HG02943 (cell line): Measurements from ENCODE around the gene PTPN20.

Experiments
- ATAC-seq: cut with Tn5 transposase; IDR thresholded peaks from one replicate; pipeline ENCODE4 v1.9.1; 2021; ENCODE audit warnings: mild to moderate bottlenecking, low read depth, moderate library complexity; ENCODE audit not compliant: unreplicated experiment

Gene PTPN20

DNA sequence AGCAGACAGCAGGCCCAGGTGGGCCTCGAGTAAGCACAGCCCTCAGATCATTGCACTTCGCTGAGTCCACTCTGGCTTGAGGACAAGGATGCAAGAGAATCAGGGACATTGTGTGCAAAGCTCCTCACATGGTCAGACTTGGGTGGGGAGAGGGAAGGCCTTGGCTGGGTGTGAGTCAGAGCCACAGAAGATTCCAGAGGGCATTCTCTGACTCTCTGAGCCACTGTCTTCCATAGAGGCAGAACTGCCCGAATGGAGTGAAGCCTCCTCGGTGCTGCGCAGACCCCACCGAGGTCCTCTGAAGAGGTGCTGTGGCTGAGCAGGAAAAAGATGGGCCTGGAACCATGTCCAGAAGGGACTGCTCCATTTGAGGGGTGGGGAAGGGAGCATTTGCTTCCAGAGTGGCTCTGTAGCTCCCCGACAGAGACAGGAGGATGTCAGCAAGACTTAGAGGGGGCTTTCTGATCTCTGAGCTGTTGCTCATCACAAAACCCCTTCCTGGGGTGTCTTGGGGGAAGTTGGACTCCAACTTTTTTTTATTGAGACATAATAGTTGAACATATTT is 120.8 kb downstream of the PTPN20 start:
- ATAC-seq = no peak

DNA sequence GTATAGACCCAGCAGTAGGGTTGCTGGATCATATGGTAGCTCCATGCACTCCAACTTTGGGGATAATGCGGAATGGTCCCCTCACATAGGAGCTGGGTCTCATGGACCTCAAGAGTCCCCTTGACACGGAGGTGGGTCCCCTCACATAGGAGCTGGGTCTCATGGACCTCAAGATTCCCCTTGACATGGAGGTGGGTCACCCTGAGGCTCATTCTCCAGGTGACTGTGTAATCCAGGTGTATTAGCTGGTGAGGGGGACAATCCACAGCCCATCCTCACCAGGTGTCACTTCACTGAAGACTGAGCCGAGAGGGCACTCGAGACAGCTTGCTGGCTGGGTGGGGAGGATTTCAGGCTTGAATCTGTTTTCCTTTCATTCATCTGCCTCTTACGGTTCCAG is 121.9 kb downstream of the PTPN20 start:
- ATAC-seq = no peak

DNA sequence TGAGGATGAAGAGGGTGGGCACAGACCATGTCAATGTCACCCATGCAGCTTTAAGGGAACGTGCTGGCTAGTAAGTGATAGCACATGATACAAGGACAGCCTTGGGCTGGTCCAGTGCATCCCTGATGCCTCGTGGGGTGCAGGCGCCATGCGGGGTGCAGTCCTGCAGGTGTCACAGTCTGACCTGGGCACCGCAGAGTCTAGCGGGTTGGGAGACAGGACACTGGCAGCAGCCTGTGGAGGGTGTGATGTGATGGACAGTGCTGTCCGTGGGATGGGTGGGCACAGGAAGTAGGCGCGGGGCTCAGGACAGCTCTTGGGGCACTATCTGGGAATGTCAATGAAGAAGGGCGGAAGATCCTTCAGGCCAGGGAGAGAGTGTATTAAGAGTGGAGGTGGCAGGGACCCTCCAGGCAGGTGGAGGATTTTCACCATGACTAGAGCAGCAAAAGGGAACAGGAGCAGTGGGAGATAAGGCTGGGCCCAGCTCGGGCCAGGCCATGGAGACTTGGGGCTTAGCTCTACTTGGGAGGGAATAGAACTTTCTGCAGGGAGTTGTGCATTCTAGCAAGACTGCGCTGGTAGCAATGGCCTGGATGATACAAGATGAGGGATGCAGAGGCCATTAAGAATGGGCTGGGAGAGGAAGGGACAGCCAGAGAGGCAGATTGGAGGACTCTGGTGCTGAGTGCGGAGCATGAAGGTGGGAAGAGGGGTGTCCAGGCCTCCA is 122.5 kb downstream of the PTPN20 start:
- ATAC-seq = no peak

DNA sequence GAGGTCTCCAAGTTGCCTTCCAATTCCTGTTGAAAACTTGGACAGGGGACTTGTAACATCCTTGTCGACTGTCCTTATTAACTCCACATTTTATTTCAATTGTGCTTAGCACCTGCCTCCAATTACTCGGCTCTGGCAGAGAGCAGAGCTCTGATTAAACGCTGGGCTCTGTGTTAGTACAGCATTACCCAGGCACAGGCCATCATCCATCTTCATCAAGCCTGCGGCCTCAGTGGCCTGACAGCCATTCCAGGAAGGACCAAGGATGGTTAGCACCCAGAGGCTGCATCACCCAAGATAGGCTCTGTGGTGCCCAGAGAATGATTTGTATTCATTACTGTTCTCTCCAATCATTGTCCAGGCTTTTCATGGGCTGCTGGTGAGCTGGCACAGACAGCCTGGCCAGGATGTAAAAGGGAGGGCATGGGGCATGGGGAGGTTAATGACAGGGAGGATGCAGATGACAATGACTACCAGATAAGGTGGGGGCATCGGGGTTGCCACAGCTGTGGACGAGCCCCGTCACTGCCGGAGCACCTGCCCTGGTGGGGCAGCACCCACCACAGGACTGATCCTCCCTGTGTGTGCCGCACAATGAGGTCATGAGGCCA is 123.3 kb downstream of the PTPN20 start:
- ATAC-seq = no peak

DNA sequence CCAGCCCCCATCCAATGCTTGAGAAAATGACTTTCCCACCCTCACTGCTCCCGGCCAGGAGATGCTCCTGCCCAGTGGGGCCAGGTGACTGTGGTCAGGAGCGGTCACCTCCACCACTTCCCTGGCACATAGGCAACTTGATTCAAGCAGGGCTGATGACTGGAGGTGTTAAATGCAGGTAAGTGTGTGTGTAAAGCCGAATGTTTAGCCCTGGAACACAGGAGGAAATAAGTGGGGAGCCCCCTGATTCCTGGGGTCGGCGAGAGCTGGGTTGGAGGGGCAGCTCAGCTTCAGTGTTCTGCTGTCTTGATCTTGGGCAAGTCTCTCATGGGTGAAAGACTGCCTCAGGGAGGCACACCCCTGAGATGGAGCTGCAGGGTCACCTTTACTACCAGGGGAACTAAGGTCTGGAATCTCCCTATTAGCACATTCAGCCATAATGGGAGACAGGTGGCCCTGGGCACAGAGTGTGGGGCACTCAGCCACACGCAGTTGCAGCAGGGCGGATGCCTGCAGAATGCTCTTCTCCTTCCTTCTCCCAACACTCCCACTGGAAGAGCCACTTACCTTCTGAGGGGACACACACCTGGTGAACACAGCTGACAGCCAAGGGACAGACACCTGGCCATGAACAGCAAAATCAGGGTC is 124.1 kb downstream of the PTPN20 start:
- no peak for ATAC-seq

DNA sequence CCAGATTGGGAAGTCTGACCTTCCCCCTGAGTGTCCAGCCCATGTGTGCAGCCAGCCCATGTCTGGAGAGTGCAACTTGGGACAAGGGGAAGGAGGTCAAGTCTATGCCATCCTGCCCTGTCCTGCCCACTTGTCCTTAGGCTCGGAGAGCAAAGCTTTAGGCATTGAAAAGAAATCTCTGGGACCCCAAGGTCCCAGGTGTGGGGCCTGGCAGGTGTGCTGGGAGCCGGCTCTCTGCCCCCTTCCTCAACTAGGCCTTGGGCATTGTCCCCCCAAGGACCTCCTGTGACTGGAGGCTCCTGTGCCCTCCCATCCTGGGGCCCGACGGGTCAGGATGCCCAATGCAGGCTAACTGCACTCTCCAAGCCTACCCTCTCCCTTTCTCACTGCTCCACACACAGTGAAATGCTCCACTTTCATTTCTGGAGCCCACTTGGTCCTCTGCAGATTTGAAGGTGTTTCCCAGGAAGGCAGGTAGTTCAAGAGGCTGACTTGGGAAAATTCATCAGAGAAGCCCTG is 124.7 kb downstream of the PTPN20 start:
- ATAC-seq = no peak

DNA sequence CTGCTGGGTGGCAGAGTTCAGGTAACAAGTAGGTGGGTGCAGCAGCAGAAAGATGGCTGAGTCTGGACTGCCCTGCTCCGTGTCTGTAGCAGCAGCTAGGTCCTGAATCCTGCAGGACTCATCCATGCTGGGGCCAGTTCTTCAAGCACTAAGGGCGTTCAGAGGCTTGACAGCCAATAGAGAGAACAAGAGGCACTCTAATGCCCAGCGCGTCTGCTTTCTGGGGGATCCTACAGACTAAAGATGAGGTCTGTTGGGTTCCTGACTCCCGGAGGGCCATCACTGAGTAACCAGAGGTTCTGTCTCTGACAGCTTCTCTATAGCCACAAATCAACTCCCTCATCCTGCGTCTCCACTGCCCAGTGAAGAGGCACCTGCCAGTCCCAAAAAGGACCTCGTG is 125.5 kb downstream of the PTPN20 start:
- ATAC-seq = no peak

DNA sequence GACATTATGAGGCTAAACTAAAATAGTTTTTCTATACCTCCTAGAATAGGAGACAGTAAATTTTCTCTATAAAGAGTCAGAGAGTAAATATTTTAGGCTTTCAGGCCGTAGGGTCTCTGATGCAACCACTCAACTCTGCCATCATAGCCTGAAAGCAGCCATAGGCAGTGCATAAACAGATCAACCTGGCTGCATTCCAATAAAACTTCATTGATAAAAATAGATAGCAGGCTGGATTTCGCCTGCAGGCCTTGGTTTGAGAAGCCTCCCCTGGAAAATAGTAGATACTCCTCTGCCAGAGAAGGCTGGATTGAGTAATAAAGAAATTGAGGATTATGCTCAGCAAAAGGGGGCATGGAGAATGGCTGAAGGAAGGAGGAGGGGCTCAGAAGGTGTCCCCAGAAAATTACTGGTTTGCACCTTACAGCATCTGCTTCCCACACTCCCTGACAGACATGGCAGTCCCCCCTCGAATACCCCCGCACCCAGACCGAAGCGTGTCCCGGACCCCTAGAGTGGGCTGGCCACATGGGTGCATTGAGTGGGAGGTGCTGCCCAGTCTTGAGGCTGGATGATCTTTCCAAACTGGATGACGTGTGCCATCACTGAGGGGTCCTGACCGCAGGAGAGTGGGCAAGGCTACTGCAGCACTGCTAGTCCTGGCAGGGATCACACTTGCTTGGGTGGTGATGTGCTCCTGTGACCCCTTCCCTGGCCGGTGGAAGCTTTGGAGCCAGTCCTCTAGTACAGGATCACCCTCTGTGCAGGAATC is 126.6 kb downstream of the PTPN20 start:
- no peak for ATAC-seq

DNA sequence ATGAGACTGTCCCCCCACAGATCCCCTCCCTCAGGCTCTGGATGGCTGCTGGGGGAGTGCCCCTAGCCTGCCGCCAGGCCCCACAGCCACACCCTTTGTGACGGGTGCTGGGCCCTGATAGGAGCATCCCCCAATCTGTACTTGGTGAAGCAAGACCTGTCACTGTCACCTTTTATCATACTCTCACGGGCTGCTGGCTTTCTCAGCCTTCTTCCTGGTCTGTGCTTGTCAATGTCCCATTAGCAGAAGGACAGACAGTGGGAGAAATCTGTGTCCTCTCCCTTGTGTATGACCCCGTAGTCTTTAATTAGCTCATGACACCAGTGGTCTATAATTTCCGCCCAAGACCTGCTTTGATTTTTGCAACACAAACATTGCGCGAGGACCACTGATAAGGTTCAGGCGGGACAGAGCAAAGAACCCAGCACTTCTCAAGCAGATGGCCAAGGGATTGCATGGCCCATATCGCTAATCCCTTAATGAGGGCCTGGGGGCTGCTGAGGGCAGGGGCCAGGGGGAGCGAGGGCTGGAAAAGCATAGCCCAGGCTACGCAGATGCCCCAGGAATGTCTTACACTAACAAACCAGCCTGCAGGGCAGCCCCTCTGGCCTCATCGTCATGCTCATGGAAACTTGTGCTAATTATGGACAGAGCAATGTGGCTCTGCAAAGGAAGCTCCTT is 127.8 kb downstream of the PTPN20 start:
- ATAC-seq = no peak

DNA sequence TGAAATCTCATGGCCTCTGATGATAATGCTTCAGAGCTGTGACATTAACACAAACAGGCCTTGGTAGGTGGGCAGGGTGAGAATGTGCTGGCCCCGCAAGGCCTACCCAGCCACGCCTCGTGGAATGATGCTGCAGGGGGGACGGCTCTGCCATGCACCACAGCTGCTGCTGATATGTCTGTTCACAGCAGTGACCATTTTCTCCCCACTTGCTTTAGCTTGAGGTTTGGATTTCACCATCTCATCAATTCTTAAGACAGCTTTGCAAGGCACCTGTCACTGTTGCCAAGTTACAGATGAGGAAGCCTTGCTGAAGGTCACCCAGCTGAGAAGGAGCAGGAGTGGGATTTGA is 128.3 kb downstream of the PTPN20 start:
- no peak for ATAC-seq

DNA sequence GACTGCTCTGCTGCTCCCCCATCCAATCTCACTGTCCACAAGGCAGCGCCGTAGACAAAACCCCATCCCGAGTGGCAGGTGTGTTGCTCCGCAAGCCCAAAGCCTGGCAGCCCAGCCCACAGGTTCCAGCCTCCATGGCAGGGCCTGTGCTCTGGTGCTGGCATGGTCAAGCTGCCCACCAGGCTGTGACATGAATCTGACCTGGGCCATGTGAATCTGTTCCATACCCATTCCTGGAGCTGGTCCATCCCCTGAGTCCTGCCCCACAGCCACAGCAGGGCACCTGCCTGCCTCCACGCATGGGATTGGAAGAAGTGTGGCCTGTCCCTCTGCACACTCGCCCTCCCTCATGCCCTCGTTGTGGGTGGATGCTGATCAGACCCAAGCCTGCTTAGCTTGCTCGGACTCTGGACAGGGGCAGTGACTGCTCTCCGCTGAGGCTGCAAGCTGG is 128.8 kb downstream of the PTPN20 start:
- no peak for ATAC-seq

DNA sequence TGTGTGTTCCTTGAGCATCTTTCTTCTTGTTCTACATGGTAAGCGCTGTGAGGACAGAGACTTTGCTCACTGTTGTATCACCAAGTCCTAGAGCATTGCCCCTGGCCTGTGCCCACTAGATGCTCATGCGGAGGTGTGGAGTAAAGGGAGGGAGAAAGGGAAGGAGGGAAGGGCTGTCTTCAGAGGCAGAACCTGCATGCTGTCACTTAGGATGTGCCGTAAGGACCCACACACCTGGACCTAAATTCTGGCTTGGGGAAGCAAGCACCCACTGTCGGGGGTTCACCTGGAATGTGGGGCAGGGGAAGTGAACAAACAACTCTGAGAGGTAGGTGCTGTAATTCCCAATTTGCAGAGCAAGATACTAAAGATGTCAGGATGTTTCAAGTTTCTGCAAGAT is 129.5 kb downstream of the PTPN20 start:
- no peak for ATAC-seq

DNA sequence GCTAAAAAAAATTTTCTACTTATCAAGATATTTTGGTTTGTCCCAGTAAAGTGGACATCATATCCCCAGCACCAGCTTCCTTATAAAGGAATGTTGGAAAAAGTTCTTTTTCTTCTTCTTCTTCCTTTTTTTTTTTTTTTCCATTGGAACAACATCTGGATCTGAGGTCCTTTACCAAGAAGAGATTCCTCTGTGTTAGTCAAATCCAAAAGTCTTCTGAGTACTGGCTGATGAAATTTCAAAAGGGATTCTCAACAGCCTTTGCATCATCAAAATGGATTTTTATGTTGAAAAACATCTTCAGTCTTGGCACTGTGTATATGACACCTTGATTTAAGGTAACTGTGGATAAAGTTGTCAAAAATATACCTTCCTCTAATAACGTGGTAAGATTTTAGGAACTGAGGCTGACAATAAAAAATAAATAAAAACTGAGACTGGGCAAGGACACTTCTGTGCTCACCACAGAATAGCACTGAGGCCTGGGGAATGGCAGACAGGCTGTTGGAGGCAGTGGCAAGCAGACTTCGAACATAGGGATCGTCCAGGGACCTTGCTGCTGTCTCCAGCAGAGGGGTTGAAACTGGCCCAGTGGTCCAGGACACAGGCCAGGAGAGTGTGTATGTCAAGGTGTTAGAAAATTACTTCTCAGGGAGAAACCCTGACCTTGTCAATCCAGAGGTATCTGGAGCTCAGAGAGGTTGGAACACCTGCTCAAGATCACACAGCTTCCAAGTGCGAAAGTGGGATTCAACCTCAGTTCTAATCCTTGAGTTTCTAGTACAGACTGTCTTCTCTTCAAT is 130.4 kb downstream of the PTPN20 start:
- ATAC-seq = no peak

DNA sequence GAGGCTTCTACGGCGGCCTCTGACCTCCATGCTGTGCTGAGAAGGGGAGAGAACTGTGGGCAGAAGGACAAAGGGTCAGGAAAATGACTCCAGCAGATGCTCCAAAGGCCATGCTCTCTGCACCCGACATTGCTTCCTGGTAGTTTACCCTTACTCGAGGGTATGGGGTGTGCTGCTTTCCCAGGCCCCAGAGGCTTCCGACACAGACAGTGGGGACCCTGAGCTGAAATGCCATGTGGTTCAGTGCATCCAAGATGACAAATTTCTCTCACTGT is 130.9 kb downstream of the PTPN20 start:
- no peak for ATAC-seq

DNA sequence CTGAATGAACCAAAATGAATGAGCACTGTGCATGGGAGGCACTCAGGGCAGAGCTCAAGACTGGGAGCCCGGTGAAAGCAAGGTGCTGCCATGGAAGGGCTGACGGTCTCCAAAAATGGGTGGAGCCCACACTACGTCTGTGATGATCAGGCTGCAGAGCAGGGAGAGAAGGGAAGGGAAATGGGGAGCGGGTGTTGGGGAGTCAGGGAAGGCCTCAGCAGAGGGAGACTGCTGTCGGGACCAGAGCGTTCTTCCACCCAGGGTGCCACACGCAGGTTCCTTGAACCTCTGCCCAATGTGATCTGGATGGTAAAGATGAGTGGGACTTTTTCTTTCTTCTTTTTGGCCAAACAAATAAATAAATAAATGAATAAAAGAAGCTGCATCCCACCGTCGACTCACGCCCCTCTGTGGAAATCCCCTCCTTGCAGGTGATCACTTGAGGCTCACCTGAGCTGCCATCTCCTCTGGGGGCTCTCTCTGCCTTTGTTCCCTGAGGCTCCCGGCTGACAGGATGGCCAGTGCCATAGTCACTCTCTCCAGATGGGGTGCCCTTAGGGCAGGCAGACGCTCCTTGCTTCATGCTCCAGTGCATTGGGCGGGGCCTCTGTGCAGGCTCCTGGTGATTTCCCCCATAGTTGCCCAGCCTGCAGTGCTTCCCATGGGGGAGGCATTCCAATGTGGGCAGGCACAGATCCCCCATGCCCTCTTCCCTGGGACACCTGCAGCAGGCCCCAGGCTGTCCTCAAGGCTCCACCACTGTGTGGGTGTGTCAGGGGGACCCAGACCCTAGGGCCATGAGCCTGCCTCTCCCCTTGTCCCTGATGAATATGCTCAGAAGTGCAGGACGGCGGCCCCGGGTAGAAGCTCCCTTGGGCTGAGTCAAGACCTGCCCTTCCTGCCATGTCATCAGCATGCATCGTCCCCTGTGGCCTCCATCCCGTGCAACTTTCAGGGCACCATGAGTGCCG is 131.8 kb downstream of the PTPN20 start:
- no peak for ATAC-seq

DNA sequence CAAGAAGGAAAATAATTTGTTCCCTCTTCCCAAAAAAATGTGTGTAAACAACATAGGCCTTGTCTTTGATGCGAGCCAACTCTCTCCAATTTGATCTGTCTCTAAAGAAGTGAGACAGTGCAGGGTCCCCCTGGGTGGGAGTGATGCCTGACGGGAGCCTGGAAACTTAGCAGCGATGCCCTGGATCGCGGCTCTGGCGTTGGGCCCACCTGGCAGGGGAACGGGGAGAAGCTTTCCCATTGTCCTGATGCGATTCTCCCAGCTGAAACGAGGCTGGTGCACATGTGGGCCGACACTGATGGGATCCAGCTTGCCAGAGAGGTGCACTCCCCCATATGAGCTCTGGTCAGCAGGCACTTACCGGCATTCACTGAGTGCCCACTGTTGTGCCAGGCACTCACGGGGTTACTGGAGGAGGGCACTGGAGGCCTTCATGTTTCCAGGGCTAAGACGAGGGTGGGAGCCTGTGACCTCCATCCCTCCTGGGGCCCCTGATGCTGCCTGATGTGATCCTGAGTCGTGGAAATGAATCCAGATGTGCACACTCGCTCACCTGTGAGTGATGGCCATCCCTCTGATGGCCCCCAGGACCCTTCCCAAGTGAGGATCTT is 132.8 kb downstream of the PTPN20 start:
- ATAC-seq = no peak

DNA sequence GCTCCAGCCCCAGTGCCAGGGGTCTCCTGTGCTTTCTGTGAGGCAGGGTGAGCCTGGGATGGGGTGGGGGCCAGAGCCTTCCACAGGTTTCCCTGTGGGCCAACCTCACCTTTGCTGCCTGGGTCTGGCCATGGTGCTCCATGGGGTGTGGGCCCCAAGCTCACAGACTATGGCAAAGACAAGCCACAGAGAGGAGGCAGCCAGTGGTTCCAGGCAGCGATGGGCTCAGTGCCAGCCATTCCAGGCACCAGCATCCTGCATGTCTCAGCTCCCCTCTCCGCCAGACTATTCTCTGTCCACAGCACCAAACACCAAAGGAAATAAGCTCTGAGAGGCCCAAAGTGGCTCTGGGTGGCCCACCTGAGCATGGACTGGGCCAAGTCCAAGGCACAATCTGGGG is 133.5 kb downstream of the PTPN20 start:
- no peak for ATAC-seq

DNA sequence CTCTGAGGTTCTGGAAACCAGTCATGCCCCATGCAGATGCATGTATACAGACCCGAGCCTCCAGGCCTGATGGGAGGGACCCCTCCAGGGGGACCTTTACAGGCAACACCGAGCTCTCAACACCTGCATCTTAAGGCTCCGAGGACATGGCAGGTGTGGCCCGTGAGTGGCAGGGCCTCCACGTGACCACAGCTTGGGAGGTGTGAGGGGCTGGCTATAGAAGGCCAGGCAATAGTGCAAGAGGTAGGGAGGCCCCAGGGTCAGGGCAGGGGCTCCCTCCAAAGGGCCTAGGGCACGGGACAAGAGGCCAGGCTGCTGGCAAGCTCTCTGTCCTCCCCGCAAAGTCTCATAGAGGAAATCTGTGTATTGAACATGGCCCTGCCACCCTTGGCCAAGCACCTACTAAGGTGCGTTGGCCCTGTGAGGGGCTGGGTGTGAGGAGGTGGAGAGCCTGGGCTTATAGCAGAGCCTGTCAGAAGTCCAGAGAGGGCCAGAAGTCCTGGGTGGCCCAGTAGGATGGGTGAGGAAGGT is 134.2 kb downstream of the PTPN20 start:
- no peak for ATAC-seq
